LHCN-M2 (cell line): ENCODE data around the gene GREM1. TPM values are rescaled to one million over a fixed set of nuclear protein-coding genes. Genes with fewer than 3 reads are reported as not detected.

Source experiments
- DNase-seq: peaks from one replicate; pipeline ENCODE4 v3.0.0-alpha.2; 2012; ENCODE audit warnings: low read depth
- polyA plus RNA-seq: library from polyadenylated mRNA; unstranded; fragments of >200 nt; gene quantifications from one replicate; pipeline ENCODE4 v1.2.1, GENCODE V29; 2012; ENCODE audit warnings: missing spikeins
- total RNA-seq: library from RNA; depleted of rRNA; stranded (reverse); fragments of >200 nt; gene quantifications from 2 replicates; pipeline ENCODE4 v1.2.3, GENCODE V29; 2014; rRNA removed

Gene GREM1
- 123 and 138 TPM in 2 replicates for total RNA-seq
- 829 TPM for polyA plus RNA-seq

DNA sequence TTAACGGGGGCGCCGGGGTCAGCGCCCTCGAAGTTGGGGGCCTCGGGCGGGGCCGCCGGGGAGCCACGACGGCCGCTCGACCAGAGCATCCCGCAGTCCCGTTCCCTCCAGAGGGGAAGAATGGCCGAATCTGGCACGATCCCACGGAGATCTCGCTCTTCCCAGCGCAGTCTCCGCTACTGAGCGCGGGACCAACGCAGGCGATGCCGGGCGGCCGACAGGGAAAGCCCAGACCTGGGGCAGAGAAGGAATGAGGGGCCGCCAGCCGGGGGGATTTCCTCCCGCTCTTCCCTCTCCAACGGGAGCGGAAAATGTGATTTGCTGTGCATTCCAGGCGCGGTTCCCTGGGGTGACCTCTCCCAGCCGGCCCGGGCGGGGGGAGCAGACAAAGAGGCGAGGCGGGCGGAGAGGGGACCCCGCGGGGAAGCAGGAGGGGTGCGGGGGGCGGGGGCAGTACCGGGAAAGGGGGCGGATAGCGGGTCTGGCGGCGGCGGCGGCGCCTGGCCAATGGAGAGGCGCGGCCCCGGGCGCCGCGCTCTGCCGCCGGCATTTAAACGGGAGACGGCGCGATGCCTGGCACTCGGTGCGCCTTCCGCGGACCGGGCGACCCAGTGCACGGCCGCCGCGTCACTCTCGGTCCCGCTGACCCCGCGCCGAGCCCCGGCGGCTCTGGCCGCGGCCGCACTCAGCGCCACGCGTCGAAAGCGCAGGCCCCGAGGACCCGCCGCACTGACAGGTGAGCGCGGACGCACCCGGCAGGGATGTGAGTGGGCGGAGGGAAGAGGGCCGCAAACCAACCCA, at the start of gene GREM1:
GREM1 (plus strand) TSS at position 579 of the 801 bp plus-strand sequence. CDS start 12,687 bp downstream, outside the sequence.
- peak; percentile 62 for DNase-seq

DNA sequence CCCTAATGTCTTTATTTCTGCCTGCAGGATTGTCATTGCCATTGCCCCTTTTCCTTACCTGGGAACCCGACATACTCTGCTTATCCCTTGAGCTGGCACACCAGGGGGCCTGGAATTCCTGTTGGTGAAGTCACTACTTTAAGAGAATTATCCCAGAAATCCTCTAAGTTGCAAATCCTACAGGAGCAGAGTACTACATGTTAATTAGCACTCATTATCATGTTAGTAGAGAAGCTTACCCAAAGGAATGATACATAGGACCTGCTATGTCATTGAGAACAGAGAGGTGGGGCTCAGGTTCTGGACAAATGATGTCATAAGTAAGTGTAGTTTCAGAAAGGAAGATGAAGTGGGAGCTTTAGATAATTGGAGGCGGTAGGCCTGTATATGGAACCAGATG, 48.9 kb upstream of the GREM1 start:
- DNase-seq: no peak

DNA sequence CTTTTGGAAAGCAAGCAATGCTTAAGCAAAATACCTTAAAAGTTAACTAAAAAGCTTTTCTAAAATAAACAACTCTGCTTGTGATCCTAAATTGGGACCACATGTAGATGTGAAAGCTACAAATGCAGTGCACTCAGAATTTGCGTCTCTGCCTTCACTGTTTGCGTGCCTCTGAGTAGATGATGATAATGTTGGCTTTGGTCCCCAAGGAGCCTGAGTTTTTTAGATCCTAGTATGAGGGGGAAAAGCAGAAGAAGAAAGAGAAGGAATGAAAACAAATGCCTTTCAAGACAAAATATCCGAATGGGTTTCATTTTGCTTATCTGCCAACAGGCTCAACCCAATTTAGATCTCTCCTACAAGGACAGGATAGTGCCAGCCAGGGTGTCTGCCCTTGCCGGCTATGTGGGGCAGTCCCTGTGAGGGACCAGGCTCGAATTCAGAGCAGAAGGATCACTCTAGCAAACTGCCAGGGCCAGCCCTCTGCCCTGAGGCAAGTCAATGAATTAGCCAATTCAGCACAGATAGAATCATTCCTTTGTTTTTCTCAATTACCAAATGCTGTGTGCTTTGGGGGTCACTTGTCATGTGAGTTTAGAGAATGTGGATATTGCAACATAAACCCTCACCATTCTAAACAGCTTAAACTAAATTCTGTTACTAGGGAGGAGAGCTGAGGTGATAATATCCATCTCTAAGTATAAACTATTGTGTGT, 47.8 kb upstream of the GREM1 start:
- no peak for DNase-seq

DNA sequence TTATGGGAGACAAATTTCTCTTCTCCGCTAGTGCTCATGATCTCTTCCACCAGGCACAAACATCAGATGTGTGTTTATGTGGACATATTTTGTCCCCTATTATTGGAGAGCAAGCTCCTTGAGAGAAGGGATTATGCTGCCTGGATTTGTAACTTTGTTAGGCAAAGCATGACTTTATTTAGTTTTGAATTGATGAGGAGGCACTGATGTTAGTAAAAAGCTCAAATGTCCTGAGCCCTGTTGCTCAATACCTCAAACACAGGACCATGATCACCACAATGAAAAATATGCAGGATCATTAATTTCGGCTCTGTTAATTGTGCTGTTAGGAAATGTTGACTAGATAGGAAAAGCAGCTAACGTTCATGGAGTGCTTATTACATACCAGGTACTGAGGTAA, 47.2 kb upstream of the GREM1 start:
- no peak for DNase-seq

DNA sequence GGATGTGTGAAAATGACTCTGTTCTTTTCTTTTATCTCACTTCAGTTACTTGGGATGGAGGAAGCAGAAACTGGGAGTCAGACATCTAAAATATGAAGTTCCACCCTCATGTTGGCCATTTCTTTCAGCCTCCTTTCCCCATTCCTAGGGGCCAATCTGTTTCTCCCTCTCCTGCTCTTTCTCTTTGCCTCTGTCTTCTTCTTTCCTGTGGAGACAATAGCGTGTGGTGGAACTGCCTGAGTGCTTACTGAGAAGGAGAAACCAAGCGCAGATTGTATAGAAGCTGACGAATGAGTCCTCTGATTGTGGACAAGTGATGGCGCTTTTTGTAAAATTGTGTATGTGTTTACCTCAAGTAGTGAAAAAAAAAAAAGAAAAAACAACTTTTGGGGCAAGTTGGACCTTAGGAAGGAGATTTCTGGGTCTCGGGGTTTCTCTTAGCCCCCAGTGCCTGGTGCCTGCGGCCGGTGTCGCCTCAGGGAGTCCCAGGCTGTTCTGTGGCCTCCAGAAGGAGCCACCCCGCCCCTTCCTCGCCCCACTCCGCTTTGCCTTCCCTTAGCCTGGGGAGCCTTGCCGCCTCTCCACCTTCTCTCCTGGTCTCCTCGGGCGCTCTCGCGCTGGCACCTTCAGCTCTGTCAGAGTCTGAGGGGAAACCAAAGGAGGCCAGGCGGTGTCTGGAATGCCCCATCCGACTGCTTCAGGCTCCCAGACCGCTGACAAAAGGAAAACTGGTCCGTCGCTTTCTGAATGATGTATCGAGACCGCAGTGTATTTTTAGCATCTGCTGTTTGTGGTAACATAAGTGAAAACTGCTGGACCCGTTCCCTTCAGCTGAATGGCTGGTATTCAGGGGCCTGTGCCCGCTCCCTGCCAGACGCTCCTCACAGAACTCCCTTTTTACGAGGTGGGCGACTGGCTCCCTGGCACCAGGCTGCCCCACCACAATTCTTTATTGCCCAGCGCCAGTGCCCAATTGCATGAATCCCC, 46.2 kb upstream of the GREM1 start:
- DNase-seq: no peak

DNA sequence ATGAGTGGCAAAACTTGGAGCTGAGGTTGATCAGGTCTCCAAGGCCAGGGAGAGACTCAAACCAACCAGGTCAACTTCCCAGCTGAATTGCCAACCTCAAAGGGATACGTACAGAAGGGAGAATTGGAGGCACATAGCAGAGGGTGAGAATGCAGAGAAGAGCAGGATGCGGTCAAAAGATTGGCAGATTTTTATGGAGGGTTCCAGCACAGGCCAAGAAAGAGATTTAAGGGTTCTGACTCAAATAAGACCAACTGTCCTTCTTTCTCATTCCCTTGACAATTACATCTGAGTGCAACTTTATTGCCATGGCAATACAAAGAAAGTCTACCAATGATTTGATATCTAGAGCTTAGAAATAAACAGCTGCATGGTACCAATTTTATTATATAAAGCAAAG, 43.1 kb upstream of the GREM1 start:
- peak; percentile 60 for DNase-seq

DNA sequence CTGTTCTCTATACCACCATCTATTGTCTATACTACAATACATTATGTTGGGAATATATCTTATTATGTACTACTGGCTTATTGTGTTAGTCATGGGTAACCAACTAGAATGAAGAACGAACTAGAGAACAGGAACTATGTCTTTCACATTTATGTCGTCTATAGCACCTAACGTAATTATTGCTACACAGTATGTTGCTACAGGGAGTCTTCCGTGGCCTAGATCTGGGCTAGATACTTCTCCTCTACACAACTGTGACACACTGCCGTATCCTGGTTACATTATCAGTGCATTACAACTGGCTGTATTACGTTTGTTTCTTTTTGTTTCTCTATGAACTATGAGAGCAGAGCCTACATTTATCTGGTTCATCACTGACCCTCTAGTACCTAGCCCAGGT, 42.3 kb upstream of the GREM1 start:
- no peak for DNase-seq

DNA sequence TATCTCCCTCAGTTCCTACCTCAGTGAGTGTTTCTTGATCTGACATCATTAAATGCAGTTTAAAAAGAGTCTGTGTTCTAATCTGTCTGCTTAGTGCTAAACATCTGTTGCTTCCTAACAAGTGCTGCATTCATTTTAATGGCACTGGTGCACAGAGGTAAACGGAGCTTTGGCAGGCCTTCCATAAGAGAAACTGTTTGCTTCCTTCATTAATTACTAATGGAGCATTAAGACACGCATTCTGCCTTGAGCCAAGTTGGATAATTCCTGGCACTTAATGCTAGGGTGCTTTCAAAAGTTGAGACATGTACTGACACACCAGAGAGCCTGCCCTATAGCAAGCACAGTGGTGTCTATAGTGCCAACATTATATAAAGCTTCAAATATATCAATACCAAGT, 41.6 kb upstream of the GREM1 start:
- DNase-seq: no peak

DNA sequence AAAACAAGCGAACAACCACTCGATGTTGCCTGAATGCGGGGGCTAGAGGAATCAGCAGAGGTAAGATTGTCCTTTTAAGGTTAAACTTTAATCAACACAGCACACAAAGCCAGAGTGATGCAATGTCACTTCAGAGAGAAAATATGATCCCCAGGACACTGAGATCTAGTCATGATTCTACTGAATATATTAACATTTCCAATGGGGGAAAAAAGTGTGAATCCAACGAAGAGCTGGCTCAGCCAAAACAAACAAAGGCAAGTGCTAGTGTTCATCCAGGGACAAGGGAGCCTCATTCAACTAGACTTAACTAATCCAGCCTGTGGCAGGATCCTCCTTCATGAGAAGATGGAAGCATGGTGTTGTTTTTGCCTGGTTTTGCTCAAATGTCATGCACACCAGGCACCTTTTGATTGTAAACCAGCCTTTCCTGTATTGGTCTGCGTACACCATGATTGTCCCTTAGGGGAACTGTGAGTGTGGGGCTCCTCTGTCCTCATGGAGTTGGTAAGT, 40.5 kb upstream of the GREM1 start:
- peak; percentile 36 for DNase-seq

DNA sequence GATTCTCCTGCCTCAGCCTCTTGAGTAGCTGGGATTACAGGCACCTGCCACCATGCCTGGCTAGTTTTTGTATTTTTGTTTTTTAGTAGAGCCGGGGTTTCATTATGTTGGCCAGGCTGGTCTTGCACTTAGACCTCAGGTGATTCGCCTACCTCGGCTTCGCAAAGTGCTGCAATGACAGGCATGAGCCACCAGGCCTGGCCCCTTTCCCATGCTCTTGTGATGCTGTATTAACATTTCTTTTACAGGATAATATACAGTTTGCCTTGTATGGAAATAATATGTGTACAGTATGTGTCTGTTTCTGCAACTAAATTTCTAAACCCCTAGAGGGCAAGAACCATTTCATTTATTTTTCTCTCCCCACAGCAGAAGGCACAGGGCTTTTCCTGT, 38.5 kb upstream of the GREM1 start:
- DNase-seq: no peak

DNA sequence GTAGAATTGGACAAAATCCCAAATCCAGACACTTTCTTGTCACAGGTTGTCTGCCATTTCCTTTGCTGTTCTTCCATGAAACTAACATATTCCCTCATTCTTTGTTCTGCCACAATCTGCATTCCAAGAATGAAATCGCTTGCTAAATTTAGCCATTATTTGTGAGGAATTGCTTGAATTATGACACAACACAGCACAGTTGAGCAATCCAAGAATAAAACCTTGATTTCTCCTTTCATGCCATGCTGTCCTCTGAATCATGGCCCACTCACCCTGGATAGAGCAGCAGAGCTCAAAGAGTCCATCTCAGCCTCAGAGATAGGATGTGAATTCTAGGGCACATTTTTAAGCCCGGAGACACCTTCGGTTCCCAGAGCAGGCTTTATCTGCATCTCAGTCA, 35.2 kb upstream of the GREM1 start:
- peak; percentile 95 for DNase-seq

DNA sequence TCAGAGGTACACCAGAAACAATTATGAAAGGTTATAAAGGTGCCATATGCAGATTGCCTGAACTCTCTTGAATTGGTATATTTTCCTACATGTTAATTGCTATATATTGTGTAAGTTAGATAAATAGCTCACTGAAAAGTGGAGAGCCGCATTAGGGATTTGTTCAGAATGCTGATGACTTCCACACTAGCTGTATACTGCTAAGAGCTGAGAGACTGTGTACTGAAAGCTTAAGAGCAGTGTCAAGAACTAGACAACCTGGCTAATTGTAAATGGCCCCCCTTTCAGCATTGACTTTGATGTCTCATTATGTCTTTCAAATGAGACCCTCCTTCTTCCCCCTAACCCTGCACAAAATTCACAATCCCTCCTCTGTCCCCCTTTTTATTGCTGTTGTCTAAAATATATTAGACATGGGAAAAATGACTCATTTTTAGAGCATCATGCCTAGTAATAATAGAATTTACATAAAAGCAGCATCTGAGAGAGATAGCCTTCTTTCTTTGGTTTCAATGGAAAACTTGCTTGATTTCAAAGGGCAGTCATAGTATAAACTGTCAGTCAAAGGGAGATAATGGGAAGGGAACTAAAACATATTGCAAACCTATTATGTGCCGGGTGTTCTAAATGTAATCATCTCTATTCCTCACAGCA, 34.7 kb upstream of the GREM1 start:
- DNase-seq: peak; percentile 31

DNA sequence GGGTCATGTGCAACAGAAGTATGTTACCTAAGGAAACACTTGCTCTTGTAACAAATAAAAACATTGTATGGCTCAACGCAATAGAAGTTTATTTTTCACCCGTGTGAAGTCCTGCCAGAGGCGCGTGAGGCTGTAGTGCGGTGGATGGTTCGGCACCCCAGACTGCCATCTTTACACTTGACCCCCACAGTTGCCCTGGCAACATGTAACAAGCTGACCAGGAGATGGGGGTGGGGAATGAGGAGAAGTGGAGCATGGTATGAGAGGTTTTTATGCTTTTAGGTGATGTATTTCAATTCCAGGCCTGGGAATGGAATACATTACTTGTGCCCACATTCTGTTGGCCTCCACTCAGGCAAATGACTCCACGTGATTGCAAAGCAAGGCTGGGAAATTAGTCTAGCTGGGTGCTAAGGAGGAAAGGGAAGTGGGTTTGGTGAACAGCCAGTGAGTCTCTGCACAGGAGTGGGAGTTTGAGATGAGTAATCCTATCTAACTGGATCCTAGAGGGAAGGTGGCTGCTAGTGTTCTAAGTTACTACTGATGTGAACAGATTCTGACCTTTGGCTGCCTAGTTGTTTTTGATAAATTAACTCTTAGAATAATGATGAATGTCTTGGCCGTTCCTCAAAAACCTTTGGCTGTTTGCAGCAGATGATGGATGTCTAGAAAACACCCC, 33.8 kb upstream of the GREM1 start:
- DNase-seq: peak; percentile 93

DNA sequence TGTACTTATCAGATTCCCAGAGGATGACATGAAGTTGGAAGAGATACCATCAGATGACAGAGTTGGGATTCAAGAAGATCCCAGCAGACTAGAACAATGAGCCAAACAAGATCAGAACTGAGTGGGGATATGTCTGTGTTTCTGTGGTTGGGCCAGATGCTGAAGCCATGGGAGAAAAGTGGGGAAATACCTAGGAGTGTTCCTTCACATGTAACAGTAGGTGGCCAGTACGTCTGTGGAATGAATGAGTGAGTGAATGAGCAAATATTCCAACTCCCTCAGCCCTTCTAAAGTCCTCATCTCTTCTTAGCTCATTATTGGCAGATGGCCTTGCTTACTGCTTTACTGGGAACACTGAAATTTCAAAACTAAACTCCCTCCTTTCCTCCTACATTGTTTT, 32.2 kb upstream of the GREM1 start:
- peak; percentile 27 for DNase-seq

DNA sequence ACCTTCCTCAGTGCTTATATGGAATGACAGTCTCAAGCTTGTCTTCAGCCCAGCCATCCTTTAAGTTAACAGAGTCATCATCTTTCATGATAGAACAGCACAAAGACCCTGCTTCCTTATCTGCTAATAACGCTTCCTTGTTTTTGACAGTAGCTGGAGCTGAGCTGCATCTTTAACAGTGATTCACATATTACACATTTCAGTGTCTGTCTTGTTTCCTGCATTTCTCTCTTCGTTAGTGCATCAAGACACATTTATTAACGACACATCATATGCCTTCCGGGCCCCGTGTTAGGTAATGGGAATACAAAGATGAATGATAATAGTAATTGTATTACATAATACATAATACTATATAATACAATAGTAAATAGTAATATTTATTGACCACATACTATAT, 30.2 kb upstream of the GREM1 start:
- DNase-seq: peak; percentile 55

DNA sequence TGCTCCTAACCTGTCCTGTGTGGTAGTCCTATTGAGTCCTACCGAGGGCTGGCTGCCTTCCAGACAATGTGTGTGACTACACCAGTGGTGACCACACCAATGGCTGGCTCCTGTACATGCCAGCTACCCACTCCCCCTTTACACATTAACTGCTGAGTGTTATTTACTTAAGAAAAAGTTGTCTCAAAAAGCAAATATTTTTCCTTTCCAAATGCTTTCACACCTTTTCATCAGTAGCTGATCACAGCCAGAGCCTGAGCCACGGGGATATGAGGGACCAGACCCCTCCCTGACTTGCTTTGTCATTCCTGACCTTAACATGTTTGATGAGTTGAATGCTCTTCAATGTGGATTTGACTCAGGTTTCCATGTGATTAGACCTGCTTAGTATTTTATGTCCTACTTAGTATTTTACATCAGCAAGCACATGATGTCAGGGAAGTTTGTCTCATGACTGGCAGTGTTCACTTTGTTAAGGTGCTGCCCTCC, 29.6 kb upstream of the GREM1 start:
- DNase-seq: peak; percentile 57

DNA sequence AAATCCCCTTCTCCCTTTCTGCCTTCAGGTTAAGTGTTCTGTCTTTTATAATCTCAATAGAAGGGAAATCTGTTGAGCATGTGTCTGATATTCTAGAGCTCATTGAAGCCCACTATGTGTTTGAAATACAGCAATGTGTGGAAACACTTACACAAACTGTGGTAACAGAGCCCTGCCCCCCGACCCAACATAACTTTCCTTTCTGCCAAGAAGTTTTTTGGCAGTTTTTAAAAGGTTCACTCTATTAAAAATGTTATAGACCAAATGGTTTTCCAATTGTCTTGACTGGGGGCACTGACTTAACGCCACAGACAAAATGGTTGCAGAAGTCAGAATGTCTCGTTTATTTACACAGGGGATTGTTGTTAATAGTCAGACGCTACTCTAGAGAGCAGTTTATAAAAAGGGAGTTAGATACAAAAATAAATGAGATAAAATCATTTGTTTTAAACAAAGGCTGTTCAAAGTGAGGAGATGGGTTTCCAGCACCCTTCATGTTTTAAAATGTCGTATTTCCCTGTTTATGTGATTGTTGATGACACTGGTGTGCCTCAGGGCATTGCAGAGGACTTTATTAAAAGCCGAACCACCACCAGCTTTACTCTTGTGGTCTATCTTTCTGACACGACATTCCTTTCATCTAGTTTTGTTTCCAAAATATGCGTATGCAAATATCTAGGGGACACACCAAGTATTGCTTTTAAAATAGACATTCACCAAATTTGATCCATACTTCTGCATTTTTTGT, 26.7 kb upstream of the GREM1 start:
- DNase-seq: no peak

DNA sequence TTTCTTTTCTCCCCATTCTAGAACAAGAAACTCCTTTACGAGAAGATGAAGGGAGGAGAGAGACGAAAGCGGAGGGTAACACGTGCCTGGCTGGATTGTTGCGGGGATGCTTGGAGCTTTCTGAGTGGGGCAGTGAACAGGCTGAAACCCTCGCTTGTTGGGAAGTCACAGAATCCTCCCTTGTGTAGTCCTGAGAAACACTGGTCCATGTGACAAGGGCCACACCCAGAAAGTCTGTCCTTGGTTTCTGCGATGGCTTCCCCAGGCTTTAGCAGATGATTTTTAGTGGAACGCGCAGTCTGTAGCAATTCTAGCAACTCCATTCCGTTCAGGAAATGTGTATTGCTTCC, 26.1 kb upstream of the GREM1 start:
- no peak for DNase-seq

DNA sequence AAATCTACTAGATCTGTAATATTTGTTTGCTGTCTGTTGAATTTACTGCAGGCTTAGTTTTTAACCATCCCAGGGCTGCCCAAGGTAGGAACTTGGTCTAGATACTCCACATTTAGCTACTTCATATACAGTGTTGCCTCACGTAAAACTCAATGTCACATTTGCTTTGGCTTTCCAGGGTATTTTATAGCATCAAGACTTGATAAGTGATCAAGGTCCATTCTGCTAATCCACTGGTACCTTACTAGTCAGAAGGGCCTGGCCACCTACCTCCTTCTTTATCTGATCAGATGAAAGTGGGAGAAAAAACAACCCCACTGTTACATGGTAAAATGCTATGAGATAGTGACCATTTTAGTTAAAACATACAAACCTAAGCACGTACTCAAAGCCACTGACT, 25.5 kb upstream of the GREM1 start:
- DNase-seq: no peak
